H1 (cell line): ENCODE results near the gene KREMEN1. TPM values are rescaled to one million over a fixed set of nuclear protein-coding genes. Genes with fewer than 3 reads are reported as not detected.

ENCODE experiments used
- CTCF ChIA-PET: fragments of 300-600 bp; sonication (Branson Sonifier 250); formaldehyde crosslinking; loops from one replicate; lab custom pipeline; 2021; ENCODE audit not compliant: partially characterized antibody; lab: Charles Lee
- POLR2A ChIA-PET: fragments of 300-600 bp; sonication (Branson Sonifier 250); formaldehyde crosslinking; loops from one replicate; lab custom pipeline; 2021; ENCODE audit warnings: inconsistent platforms; ENCODE audit not compliant: partially characterized antibody; lab: Charles Lee
- DNase-seq, 2 experiments: peaks; one replicate each; pipeline versions ENCODE4 v3.0.0 to v3.0.0-alpha.2; 2010 to 2022; ENCODE audit warnings: low spot score in 2 of 2, low read depth in 1 of 2, mixed read lengths in 1 of 2
- FAIRE-seq: peaks from 2 replicates; lab custom pipeline; 2011; peaks lifted over from hg19 to GRCh38; lab: Jason Lieb, UNC
- H2AFZ ChIP-seq: 2 replicates; pipeline ENCODE4 v1.8.1; 2012; ENCODE audit warnings: low read length, inconsistent platforms
- H2AK5ac ChIP-seq: 2 replicates; pipeline ENCODE4 v1.6.1; 2013; ENCODE audit warnings: low read depth, low read length
- H2BK120ac ChIP-seq: replicated peaks from 2 replicates; pipeline ENCODE3; 2013; ENCODE audit warnings: low read depth, low read length, inconsistent platforms
- H2BK12ac ChIP-seq: 2 replicates; pipeline ENCODE4 v1.6.1; 2013; ENCODE audit warnings: low read depth, low read length
- H2BK15ac ChIP-seq: 2 replicates; pipeline ENCODE4 v1.6.1; 2013; ENCODE audit warnings: low read length
- H2BK20ac ChIP-seq: 2 replicates; pipeline ENCODE4 v1.6.1; 2013; ENCODE audit warnings: low read length
- H2BK5ac ChIP-seq: 2 replicates; pipeline ENCODE4 v1.6.1; 2013; ENCODE audit warnings: low read depth, low read length
- H3K14ac ChIP-seq: 2 replicates; pipeline ENCODE4 v1.6.1; 2013; ENCODE audit warnings: inconsistent platforms; ENCODE audit not compliant: insufficient read length
- H3K18ac ChIP-seq: 2 replicates; pipeline ENCODE4 v1.6.1; 2013; ENCODE audit warnings: low read length; ENCODE audit errors: extremely low read depth
- H3K23ac ChIP-seq: 2 replicates; pipeline ENCODE4 v1.6.1; 2013; ENCODE audit warnings: inconsistent platforms; ENCODE audit not compliant: insufficient read length
- H3K23me2 ChIP-seq: 2 replicates; pipeline ENCODE4 v1.6.1; 2013; ENCODE audit warnings: low read depth, low read length
- H3K27ac ChIP-seq: 2 replicates; pipeline ENCODE4 v1.6.1; 2011; ENCODE audit warnings: low read depth, low read length, inconsistent platforms
- H3K27me3 ChIP-seq, 4 experiments: replicated peaks in 1 of 4; 1 replicate in 1 of 4; 2 replicates in 3 of 4; pipeline versions ENCODE4 v1.6.1 to v1.8.1; 2011 to 2013; ENCODE audit warnings: low read length in 3 of 4, mild to moderate bottlenecking in 3 of 4, inconsistent platforms in 2 of 4, mixed read lengths in 2 of 4, moderate library complexity in 1 of 4; ENCODE audit not compliant: control insufficient read depth in 3 of 4, insufficient read depth in 3 of 4; ENCODE audit errors: extremely low read depth in 1 of 4
- H3K36me3 ChIP-seq, 4 experiments: 2 replicates each; pipeline versions ENCODE4 v1.6.1 to v1.8.1; 2011 to 2013; ENCODE audit warnings: mild to moderate bottlenecking in 4 of 4, low read length in 3 of 4, moderate library complexity in 2 of 4, control low read depth in 1 of 4, inconsistent platforms in 1 of 4; ENCODE audit not compliant: insufficient read depth in 4 of 4, control insufficient read depth in 2 of 4
- H3K4ac ChIP-seq: replicated peaks from 2 replicates; pipeline ENCODE3; 2013; ENCODE audit warnings: low read length, low read depth, mixed read lengths, inconsistent platforms; ENCODE audit not compliant: insufficient read length
- H3K4me1 ChIP-seq, 4 experiments: replicated peaks in 1 of 4; 1 replicate in 1 of 4; 2 replicates in 3 of 4; pipeline versions ENCODE4 v1.6.1 to v1.8.1; 2011 to 2013; ENCODE audit warnings: low read length in 3 of 4, inconsistent platforms in 2 of 4, mixed read lengths in 1 of 4; ENCODE audit not compliant: insufficient read depth in 4 of 4, control insufficient read depth in 3 of 4
- H3K4me2 ChIP-seq, 2 experiments: 2 replicates each; pipeline versions ENCODE4 v1.6.1 to v1.8.1; 2011 to 2013; ENCODE audit warnings: low read depth in 2 of 2, low read length in 2 of 2, control low read depth in 1 of 2, inconsistent platforms in 1 of 2, mild to moderate bottlenecking in 1 of 2; ENCODE audit not compliant: insufficient read depth in 1 of 2
- H3K4me3 ChIP-seq, 4 experiments: fragments of 200-600, 300-600 bp in 1 of 4; sonication (generic), shearing (Covaris generic), sonication (Bioruptor Twin) in 1 of 4; 2 replicates each; pipeline versions ENCODE4 v1.5.1 to v1.8.1; 2011 to 2016; ENCODE audit warnings: low read length in 4 of 4, low read depth in 3 of 4, control low read depth in 2 of 4, inconsistent platforms in 2 of 4, mild to moderate bottlenecking in 2 of 4, mixed read lengths in 1 of 4, moderate library complexity in 1 of 4; ENCODE audit not compliant: insufficient read depth in 2 of 4; ENCODE audit errors: extremely low read depth in 1 of 4
- H3K56ac ChIP-seq: replicated peaks from 2 replicates; pipeline ENCODE3; 2013; ENCODE audit warnings: low read depth, mild to moderate bottlenecking, mixed read lengths, low read length, inconsistent platforms; ENCODE audit not compliant: insufficient read length
- H3K79me1 ChIP-seq: 2 replicates; pipeline ENCODE4 v1.6.1; 2013; ENCODE audit warnings: low read depth, low read length, control low read depth
- H3K79me2 ChIP-seq, 2 experiments: 2 replicates each; pipeline versions ENCODE4 v1.6.1 to v1.8.1; 2012 to 2013; ENCODE audit warnings: low read length in 2 of 2, mild to moderate bottlenecking in 2 of 2, inconsistent platforms in 1 of 2; ENCODE audit not compliant: insufficient read depth in 2 of 2, control insufficient read depth in 1 of 2
- H3K9ac ChIP-seq, 4 experiments: replicated peaks in 1 of 4; 1 replicate in 1 of 4; 2 replicates in 3 of 4; pipeline versions ENCODE4 v1.6.1 to v1.8.1; 2011 to 2013; ENCODE audit warnings: low read depth in 3 of 4, low read length in 3 of 4, control low read depth in 2 of 4, mild to moderate bottlenecking in 2 of 4, moderate library complexity in 2 of 4, inconsistent platforms in 1 of 4; ENCODE audit errors: extremely low read depth in 1 of 4
- H3K9me3 ChIP-seq, 2 experiments: 2 replicates each; pipeline versions ENCODE4 v1.6.1 to v1.8.1; 2012 to 2013; ENCODE audit warnings: mild to moderate bottlenecking in 2 of 2, moderate library complexity in 2 of 2, control low read depth in 1 of 2, inconsistent platforms in 1 of 2, low read depth in 1 of 2, low read length in 1 of 2, mixed read lengths in 1 of 2; ENCODE audit not compliant: insufficient read depth in 2 of 2
- H4K20me1 ChIP-seq, 2 experiments: replicated peaks in 1 of 2; 2 replicates each; pipeline versions ENCODE3 to v1.8.1; 2011 to 2013; ENCODE audit warnings: inconsistent platforms in 2 of 2, low read length in 2 of 2, mild to moderate bottlenecking in 1 of 2; ENCODE audit not compliant: insufficient read depth in 2 of 2, control insufficient read depth in 1 of 2
- H4K5ac ChIP-seq: 2 replicates; pipeline ENCODE4 v1.6.1; 2013; ENCODE audit warnings: low read length, low read depth, mixed read lengths, inconsistent platforms; ENCODE audit not compliant: insufficient read length
- H4K8ac ChIP-seq: 2 replicates; pipeline ENCODE4 v1.8.0; 2013; ENCODE audit warnings: mild to moderate bottlenecking, moderate library complexity, low read length, inconsistent platforms; ENCODE audit not compliant: insufficient read depth; ENCODE audit errors: extremely low read depth
- H4K91ac ChIP-seq: replicated peaks from 2 replicates; pipeline ENCODE3; 2013; ENCODE audit warnings: low read length, mixed read lengths, inconsistent platforms; ENCODE audit not compliant: insufficient read length
- ASH2L ChIP-seq: fragments of 200-600, 300-600 bp; sonication (generic); IDR thresholded peaks from one replicate; pipeline ENCODE4 v1.7.1; 2017; ENCODE audit warnings: low read length
- BACH1 ChIP-seq: IDR thresholded peaks from 2 replicates; pipeline ENCODE4 v1.6.1; 2012; ENCODE audit warnings: low read length, improper control_type of control experiment
- EZH2 ChIP-seq: fragments of 200-600 bp; sonication (generic); IDR thresholded peaks from 2 replicates; pipeline ENCODE4 v1.7.1; 2012; ENCODE audit warnings: low read depth, mild to moderate bottlenecking, moderate library complexity, low read length, inconsistent platforms; ENCODE audit not compliant: severe bottlenecking
- JUND ChIP-seq: IDR thresholded peaks from 2 replicates; pipeline ENCODE4 v1.6.1; 2011; ENCODE audit warnings: mild to moderate bottlenecking, improper control_type of control experiment, low read length
- KDM1A ChIP-seq: fragments of 200-600, 300-600 bp; sonication (generic); IDR thresholded peaks from 2 replicates; pipeline ENCODE4 v1.7.1; 2016; ENCODE audit warnings: mild to moderate bottlenecking, low read length, borderline replicate concordance
- KDM4A ChIP-seq: IDR thresholded peaks from one replicate; pipeline ENCODE4 v1.7.1; 2012; ENCODE audit warnings: low read depth, mild to moderate bottlenecking, moderate library complexity, low read length, inconsistent platforms; ENCODE audit not compliant: severe bottlenecking
- MAFK ChIP-seq: IDR thresholded peaks from 2 replicates; pipeline ENCODE4 v1.6.1; 2012; ENCODE audit warnings: low read depth, mild to moderate bottlenecking, improper control_type of control experiment, low read length
- ZNF274 ChIP-seq: IDR thresholded peaks from 2 replicates; pipeline ENCODE4 v1.7.0; 2012; ENCODE audit warnings: low read length, borderline replicate concordance; ENCODE audit errors: extremely low read depth
- WGBS, 2 experiments: shearing (Covaris generic) in 1 of 2; methylation state at CpG; one replicate each; pipeline versions ENCODE4 v1.1.6 to v1.1.7; 2013 to 2015; ENCODE audit warnings: low lambda C conversion rate in 2 of 2, mixed read lengths in 2 of 2, inconsistent platforms in 1 of 2, low coverage in 1 of 2, missing lambda C conversion rate in 1 of 2; ENCODE audit not compliant: insufficient replicate concordance in 2 of 2, insufficient coverage in 1 of 2, insufficient read length in 1 of 2; ENCODE audit errors: extremely low coverage in 1 of 2, missing lambda C conversion rate in 1 of 2; 5-methylcytosine and 5-hydroxymethylcytosine counted together
- polyA plus RNA-seq, 7 experiments: library from polyadenylated mRNA; depleted of rRNA in 3 of 7; stranded (reverse) in 5 of 7; unstranded in 2 of 7; fragments of >200 nt in 5 of 7; fragments of 200-250 nt in 2 of 7; gene quantifications; 1 replicate in 5 of 7; 2 replicates in 1 of 7; 4 replicates in 1 of 7; pipeline versions ENCODE4 v1.2.1 to v1.2.3, GENCODE V29; 2011 to 2013; ENCODE audit warnings: missing spikeins in 2 of 7, mixed read lengths in 2 of 7
- total RNA-seq: library from RNA; stranded (reverse); fragmentation: NEBNext Ultra II Directional; extraction: Animal tissue kit (Norgen Biotek cat#: 25700); gene quantifications from 2 replicates; pipeline ENCODE4 v1.2.1, GENCODE V29; 2021
- TF ChIP-seq, protein P1 (sequence below): IDR thresholded peaks from 2 replicates; pipeline ENCODE4 v1.6.1; 2012; ENCODE audit warnings: low read length, inconsistent platforms

Gene KREMEN1
- total and polyA plus RNA-seq, 2 of the 8 experiments (the other 6 are each of a cell fraction or from before 2014, with no cell fraction given) = 2.1 to 3.2 TPM

DNA sequence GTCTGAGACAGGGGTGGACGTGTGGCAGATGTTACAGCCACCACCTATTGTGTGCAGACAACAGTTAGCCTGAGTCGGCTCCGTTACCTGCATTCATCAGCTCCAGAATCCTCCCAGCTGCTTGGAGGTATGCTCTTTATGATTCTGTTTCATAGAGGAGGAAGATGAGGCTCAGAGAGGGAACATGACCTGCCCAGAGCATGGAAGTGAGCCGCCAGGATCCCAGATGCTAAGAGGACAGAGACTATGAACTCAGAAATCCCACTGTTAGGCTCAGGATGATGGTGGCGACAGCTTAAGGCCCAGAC lies 134.4 kb downstream of the KREMEN1 start:
- H3K9me3 ChIP-seq = no peaks in the 10 kb centered on the region
- no peak overlapping the region for H3K18ac ChIP-seq
- H3K23me2 ChIP-seq = peaks cover 4% of the 10 kb centered on the region; the same call in 1 of the 2 replicates
- H3K36me3 ChIP-seq = no peaks in the 10 kb centered on the region
- H4K20me1 ChIP-seq = peaks cover 0 to 3% of the 10 kb centered on the region in 2 experiments
- H3K27ac ChIP-seq = no peak overlapping the region
- H3K79me2 ChIP-seq = no peaks in the 10 kb centered on the region
- H3K79me1 ChIP-seq = peaks cover 5% of the 10 kb centered on the region
- no peak overlapping the region for H2AFZ ChIP-seq
- DNase-seq (no peak), FAIRE-seq (no peak)
- H3K14ac ChIP-seq = no peak overlapping the region
- no peak overlapping the region for H2BK20ac ChIP-seq
- H3K27me3 ChIP-seq = peaks cover 0 to 12% (median 3%) of the 10 kb centered on the region in 4 experiments; a peak in 5 of 7 replicates
- H3K4me1 ChIP-seq = peaks cover 3 to 24% (median 7%) of the 10 kb centered on the region in 4 experiments
- no peak overlapping the region; the same call in 1 of the 2 replicates for H2BK12ac ChIP-seq
- H2AK5ac ChIP-seq = 0 out of 2 replicates have a peak overlapping the region, but pooled peaks have one; percentile 7
- H4K91ac ChIP-seq = no peak overlapping the region
- H3K23ac ChIP-seq = no peak overlapping the region
- CTCF ChIA-PET = interaction anchor here (1.1 to 6.7 kb wide), 4 partner anchors 12 to 340 kb away, joined by 3 to 84 read pairs (median 29); no protein-coding TSS in a partner anchor
- no peak overlapping the region for H4K5ac ChIP-seq
- WGBS, 2 experiments = 83% methylated on average over 5 of the region's 5 CpGs; no CpG with 5 or more reads in 1 of the 2 experiments
- H2BK120ac ChIP-seq = no peak overlapping the region
- no peak overlapping the region for H3K56ac ChIP-seq
- no peak overlapping the region for H2BK15ac ChIP-seq
- H4K8ac ChIP-seq = no peak overlapping the region
- H3K4me2 ChIP-seq = peak overlapping the region; percentile 63 to 89; a peak in 1 of 4 replicates
- TF ChIP-seq, protein P1, sequence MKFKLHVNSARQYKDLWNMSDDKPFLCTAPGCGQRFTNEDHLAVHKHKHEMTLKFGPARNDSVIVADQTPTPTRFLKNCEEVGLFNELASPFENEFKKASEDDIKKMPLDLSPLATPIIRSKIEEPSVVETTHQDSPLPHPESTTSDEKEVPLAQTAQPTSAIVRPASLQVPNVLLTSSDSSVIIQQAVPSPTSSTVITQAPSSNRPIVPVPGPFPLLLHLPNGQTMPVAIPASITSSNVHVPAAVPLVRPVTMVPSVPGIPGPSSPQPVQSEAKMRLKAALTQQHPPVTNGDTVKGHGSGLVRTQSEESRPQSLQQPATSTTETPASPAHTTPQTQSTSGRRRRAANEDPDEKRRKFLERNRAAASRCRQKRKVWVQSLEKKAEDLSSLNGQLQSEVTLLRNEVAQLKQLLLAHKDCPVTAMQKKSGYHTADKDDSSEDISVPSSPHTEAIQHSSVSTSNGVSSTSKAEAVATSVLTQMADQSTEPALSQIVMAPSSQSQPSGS = no peak
- no peak for TF ChIP-seq JUND
- no peak for TF ChIP-seq ASH2L
- TF ChIP-seq ZNF274 = no peak
- no peak for TF ChIP-seq KDM4A
- TF ChIP-seq BACH1 = no peak
- TF ChIP-seq EZH2 = no peak
- TF ChIP-seq KDM1A = no peak
- TF ChIP-seq MAFK = no peak
- no peak overlapping the region for H3K9ac ChIP-seq
- POLR2A ChIA-PET = interaction anchor here (0.8 to 3.5 kb wide), 5 partner anchors 10 to 60 kb away, joined by 3 to 11 read pairs (median 3); partner anchors contain the start of genes EWSR1 and RHBDD3
- H3K4ac ChIP-seq = no peak overlapping the region
- H2BK5ac ChIP-seq = no peak overlapping the region; the same call in 1 of the 2 replicates
- H3K4me3 ChIP-seq = no peak overlapping the region
